HEK293 (cell line): ENCODE measurements around the gene RPL10.
A peak's percentile ranks its signal among the peaks of the same experiment; 100 is the strongest.

Source experiments
- FEZF1 ChIP-seq: fragments of 450-650 bp; formaldehyde crosslinking; IDR thresholded peaks from 2 replicates; pipeline ENCODE4 v1.5.1; 2016; ENCODE audit warnings: missing biosample characterization, missing genetic modification characterization
- KLF1 ChIP-seq: fragments of 450-650 bp; formaldehyde crosslinking; IDR thresholded peaks from 2 replicates; pipeline ENCODE4 v1.5.1; 2016; ENCODE audit warnings: missing biosample characterization, missing genetic modification characterization
- REPIN1 ChIP-seq: fragments of 450-650 bp; formaldehyde crosslinking; IDR thresholded peaks from 2 replicates; pipeline ENCODE4 v1.5.1; 2017; ENCODE audit warnings: missing biosample characterization, missing genetic modification characterization, low read depth
- SP2 ChIP-seq: fragments of 450-650 bp; formaldehyde crosslinking; IDR thresholded peaks from 2 replicates; pipeline ENCODE4 v1.5.1; 2016; ENCODE audit warnings: missing biosample characterization, missing genetic modification characterization
- SP3 ChIP-seq: fragments of 450-650 bp; formaldehyde crosslinking; IDR thresholded peaks from 2 replicates; pipeline ENCODE4 v1.5.1; 2016; ENCODE audit warnings: missing biosample characterization, missing genetic modification characterization
- ZNF10 ChIP-seq: fragments of 450-650 bp; formaldehyde crosslinking; IDR thresholded peaks from 2 replicates; pipeline ENCODE4 v1.5.1; 2017; ENCODE audit warnings: missing biosample characterization, missing genetic modification characterization
- ZNF19 ChIP-seq: fragments of 450-650 bp; formaldehyde crosslinking; IDR thresholded peaks from 2 replicates; pipeline ENCODE4; 2016; ENCODE audit warnings: missing biosample characterization, missing genetic modification characterization, low read depth
- ZNF335 ChIP-seq: fragments of 450-650 bp; formaldehyde crosslinking; conservative IDR thresholded peaks from 2 replicates; pipeline ENCODE4 v1.5.1; 2016; ENCODE audit warnings: missing biosample characterization, missing genetic modification characterization
- ZNF501 ChIP-seq: fragments of 450-650 bp; formaldehyde crosslinking; IDR thresholded peaks from 2 replicates; pipeline ENCODE4 v1.5.1; 2016; ENCODE audit warnings: missing biosample characterization, missing genetic modification characterization
- ZNF610 ChIP-seq: fragments of 450-650 bp; formaldehyde crosslinking; IDR thresholded peaks from 2 replicates; pipeline ENCODE4 v1.5.1; 2016; ENCODE audit warnings: missing biosample characterization, missing genetic modification characterization, borderline replicate concordance
- ZNF629 ChIP-seq: fragments of 450-650 bp; formaldehyde crosslinking; IDR thresholded peaks from 2 replicates; pipeline ENCODE4 v1.5.1; 2017; ENCODE audit warnings: missing biosample characterization, missing genetic modification characterization
- ZNF654 ChIP-seq: fragments of 450-650 bp; formaldehyde crosslinking; IDR thresholded peaks from 2 replicates; pipeline ENCODE4 v1.5.1; 2016; ENCODE audit warnings: low read depth, missing biosample characterization, missing genetic modification characterization
- ZNF660 ChIP-seq: fragments of 450-650 bp; IDR thresholded peaks from 2 replicates; pipeline ENCODE4 v1.5.1; 2018; ENCODE audit warnings: missing biosample characterization, mild to moderate bottlenecking, missing genetic modification characterization
- TF ChIP-seq, protein P1 (sequence below): fragments of 450-650 bp; formaldehyde crosslinking; IDR thresholded peaks from 2 replicates; pipeline ENCODE4 v1.5.1; 2016; ENCODE audit warnings: missing biosample characterization, missing genetic modification characterization, borderline replicate concordance
- TF ChIP-seq, protein P2 (sequence below): fragments of 450-650 bp; formaldehyde crosslinking; IDR thresholded peaks from 2 replicates; pipeline ENCODE4 v1.5.1; 2016; ENCODE audit warnings: missing biosample characterization, missing genetic modification characterization
- TF ChIP-seq, protein P3 (sequence below): fragments of 450-650 bp; IDR thresholded peaks from 2 replicates; pipeline ENCODE4 v1.5.1; 2018; ENCODE audit warnings: missing biosample characterization, missing genetic modification characterization
- TF ChIP-seq, protein P4 (sequence below): fragments of 450-650 bp; formaldehyde crosslinking; IDR thresholded peaks from 2 replicates; pipeline ENCODE4 v1.5.1; 2016; ENCODE audit warnings: missing biosample characterization, missing genetic modification characterization
- TF ChIP-seq, protein P5 (sequence below): fragments of 450-650 bp; formaldehyde crosslinking; IDR thresholded peaks from 2 replicates; pipeline ENCODE4; 2016; ENCODE audit warnings: missing biosample characterization, missing genetic modification characterization
- TF ChIP-seq, protein P6 (sequence below): fragments of 450-650 bp; formaldehyde crosslinking; IDR thresholded peaks from 2 replicates; pipeline ENCODE4 v1.5.1; 2016; ENCODE audit warnings: missing biosample characterization, missing genetic modification characterization
- TF ChIP-seq, protein P7 (sequence below): fragments of 450-650 bp; formaldehyde crosslinking; IDR thresholded peaks from 2 replicates; pipeline ENCODE4 v1.5.1; 2017; ENCODE audit warnings: missing biosample characterization, mild to moderate bottlenecking, missing genetic modification characterization, moderate library complexity

Gene RPL10

DNA sequence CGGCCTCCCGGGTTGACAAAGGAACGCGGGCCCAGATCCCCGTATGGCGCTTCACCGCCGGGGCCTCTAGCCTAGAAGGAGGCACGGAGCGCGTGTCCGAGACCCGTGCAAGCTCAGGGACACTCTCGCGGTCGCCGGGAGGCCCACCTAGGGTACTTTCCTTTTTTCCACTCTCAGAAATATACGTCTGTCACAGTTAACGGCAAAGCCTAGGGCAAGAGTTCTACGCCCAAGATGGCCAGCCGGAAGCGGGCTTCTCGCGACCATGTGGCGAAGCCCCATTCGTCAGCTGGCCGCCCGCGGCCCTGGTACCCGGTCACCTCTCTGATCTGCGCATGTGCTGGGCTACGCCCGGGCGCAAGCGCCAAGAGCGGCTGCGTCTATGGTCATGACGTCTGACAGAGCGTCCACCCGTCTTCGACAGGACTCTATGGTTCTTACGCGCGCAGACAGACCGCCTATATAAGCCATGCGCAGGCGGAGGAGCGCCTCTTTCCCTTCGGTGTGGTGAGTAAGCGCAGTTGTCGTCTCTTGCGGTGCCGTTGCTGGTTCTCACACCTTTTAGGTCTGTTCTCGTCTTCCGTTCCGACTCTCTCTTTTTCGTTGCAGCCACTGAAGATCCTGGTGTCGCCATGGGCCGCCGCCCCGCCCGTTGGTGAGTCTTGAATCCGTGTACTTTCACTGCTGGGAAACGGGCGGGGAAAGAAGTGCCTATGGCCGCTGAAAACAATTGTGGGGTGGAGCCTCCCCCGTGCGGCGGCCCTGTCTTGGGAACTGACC, at the start of gene RPL10 (continued):
- TF ChIP-seq ZNF654 (no peak), ZNF335 (peak; percentile 84), ZNF501 (tag by site-specific recombination) (peak; percentile 67), SP3 (peak; percentile 19), REPIN1 (tag by site-specific recombination) (peak; percentile 82; the same call in 1 of the 2 replicates), ZNF629 (tag by site-specific recombination) (peak; percentile 75), ZNF660 (tag by site-specific recombination) (peak; percentile 12; the same call in 1 of the 2 replicates), FEZF1 (tag by site-specific recombination) (no peak), ZNF19 (no peak), ZNF10 (tag by site-specific recombination) (peak; percentile 5; the same call in 1 of the 2 replicates), KLF1 (tag by site-specific recombination) (peak; percentile 16; the same call in 1 of the 2 replicates), SP2 (peak; percentile 74), ZNF610 (tag by site-specific recombination) (peak; percentile 65; the same call in 1 of the 2 replicates)
- TF ChIP-seq, protein P1, sequence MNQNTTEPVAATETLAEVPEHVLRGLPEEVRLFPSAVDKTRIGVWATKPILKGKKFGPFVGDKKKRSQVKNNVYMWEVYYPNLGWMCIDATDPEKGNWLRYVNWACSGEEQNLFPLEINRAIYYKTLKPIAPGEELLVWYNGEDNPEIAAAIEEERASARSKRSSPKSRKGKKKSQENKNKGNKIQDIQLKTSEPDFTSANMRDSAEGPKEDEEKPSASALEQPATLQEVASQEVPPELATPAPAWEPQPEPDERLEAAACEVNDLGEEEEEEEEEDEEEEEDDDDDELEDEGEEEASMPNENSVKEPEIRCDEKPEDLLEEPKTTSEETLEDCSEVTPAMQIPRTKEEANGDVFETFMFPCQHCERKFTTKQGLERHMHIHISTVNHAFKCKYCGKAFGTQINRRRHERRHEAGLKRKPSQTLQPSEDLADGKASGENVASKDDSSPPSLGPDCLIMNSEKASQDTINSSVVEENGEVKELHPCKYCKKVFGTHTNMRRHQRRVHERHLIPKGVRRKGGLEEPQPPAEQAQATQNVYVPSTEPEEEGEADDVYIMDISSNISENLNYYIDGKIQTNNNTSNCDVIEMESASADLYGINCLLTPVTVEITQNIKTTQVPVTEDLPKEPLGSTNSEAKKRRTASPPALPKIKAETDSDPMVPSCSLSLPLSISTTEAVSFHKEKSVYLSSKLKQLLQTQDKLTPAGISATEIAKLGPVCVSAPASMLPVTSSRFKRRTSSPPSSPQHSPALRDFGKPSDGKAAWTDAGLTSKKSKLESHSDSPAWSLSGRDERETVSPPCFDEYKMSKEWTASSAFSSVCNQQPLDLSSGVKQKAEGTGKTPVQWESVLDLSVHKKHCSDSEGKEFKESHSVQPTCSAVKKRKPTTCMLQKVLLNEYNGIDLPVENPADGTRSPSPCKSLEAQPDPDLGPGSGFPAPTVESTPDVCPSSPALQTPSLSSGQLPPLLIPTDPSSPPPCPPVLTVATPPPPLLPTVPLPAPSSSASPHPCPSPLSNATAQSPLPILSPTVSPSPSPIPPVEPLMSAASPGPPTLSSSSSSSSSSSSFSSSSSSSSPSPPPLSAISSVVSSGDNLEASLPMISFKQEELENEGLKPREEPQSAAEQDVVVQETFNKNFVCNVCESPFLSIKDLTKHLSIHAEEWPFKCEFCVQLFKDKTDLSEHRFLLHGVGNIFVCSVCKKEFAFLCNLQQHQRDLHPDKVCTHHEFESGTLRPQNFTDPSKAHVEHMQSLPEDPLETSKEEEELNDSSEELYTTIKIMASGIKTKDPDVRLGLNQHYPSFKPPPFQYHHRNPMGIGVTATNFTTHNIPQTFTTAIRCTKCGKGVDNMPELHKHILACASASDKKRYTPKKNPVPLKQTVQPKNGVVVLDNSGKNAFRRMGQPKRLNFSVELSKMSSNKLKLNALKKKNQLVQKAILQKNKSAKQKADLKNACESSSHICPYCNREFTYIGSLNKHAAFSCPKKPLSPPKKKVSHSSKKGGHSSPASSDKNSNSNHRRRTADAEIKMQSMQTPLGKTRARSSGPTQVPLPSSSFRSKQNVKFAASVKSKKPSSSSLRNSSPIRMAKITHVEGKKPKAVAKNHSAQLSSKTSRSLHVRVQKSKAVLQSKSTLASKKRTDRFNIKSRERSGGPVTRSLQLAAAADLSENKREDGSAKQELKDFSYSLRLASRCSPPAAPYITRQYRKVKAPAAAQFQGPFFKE (tag by site-specific recombination): no peak
- TF ChIP-seq, protein P2, sequence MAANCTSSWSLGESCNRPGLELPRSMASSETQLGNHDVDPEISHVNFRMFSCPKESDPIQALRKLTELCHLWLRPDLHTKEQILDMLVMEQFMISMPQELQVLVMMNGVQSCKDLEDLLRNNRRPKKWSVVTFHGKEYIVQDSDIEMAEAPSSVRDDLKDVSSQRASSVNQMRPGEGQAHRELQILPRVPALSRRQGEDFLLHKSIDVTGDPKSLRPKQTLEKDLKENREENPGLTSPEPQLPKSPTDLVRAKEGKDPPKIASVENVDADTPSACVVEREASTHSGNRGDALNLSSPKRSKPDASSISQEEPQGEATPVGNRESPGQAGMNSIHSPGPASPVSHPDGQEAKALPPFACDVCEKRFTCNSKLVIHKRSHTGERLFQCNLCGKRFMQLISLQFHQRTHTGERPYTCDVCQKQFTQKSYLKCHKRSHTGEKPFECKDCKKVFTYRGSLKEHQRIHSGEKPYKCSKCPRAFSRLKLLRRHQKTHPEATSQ (tag by site-specific recombination): peak; percentile 73; the same call in 1 of the 2 replicates
- TF ChIP-seq, protein P3, sequence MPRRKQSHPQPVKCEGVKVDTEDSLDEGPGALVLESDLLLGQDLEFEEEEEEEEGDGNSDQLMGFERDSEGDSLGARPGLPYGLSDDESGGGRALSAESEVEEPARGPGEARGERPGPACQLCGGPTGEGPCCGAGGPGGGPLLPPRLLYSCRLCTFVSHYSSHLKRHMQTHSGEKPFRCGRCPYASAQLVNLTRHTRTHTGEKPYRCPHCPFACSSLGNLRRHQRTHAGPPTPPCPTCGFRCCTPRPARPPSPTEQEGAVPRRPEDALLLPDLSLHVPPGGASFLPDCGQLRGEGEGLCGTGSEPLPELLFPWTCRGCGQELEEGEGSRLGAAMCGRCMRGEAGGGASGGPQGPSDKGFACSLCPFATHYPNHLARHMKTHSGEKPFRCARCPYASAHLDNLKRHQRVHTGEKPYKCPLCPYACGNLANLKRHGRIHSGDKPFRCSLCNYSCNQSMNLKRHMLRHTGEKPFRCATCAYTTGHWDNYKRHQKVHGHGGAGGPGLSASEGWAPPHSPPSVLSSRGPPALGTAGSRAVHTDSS (tag by site-specific recombination): peak; percentile 9; the same call in 1 of the 2 replicates
- TF ChIP-seq, protein P4, sequence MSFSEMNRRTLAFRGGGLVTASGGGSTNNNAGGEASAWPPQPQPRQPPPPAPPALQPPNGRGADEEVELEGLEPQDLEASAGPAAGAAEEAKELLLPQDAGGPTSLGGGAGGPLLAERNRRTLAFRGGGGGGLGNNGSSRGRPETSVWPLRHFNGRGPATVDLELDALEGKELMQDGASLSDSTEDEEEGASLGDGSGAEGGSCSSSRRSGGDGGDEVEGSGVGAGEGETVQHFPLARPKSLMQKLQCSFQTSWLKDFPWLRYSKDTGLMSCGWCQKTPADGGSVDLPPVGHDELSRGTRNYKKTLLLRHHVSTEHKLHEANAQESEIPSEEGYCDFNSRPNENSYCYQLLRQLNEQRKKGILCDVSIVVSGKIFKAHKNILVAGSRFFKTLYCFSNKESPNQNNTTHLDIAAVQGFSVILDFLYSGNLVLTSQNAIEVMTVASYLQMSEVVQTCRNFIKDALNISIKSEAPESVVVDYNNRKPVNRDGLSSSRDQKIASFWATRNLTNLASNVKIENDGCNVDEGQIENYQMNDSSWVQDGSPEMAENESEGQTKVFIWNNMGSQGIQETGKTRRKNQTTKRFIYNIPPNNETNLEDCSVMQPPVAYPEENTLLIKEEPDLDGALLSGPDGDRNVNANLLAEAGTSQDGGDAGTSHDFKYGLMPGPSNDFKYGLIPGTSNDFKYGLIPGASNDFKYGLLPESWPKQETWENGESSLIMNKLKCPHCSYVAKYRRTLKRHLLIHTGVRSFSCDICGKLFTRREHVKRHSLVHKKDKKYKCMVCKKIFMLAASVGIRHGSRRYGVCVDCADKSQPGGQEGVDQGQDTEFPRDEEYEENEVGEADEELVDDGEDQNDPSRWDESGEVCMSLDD (tag by site-specific recombination): 0 out of 2 replicates have a peak, but pooled peaks have one; percentile 38
- TF ChIP-seq, protein P5, sequence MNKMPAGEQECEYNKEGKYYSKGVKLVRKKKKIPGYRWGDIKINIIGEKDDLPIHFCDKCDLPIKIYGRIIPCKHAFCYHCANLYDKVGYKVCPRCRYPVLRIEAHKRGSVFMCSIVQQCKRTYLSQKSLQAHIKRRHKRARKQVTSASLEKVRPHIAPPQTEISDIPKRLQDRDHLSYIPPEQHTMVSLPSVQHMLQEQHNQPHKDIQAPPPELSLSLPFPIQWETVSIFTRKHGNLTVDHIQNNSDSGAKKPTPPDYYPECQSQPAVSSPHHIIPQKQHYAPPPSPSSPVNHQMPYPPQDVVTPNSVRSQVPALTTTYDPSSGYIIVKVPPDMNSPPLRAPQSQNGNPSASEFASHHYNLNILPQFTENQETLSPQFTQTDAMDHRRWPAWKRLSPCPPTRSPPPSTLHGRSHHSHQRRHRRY (tag by site-specific recombination): 0 out of 2 replicates have a peak, but pooled peaks have one; percentile 58
- TF ChIP-seq, protein P6, sequence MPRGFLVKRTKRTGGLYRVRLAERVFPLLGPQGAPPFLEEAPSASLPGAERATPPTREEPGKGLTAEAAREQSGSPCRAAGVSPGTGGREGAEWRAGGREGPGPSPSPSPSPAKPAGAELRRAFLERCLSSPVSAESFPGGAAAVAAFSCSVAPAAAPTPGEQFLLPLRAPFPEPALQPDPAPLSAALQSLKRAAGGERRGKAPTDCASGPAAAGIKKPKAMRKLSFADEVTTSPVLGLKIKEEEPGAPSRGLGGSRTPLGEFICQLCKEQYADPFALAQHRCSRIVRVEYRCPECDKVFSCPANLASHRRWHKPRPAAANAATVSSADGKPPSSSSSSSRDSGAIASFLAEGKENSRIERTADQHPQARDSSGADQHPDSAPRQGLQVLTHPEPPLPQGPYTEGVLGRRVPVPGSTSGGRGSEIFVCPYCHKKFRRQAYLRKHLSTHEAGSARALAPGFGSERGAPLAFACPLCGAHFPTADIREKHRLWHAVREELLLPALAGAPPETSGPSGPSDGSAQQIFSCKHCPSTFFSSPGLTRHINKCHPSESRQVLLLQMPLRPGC (tag by site-specific recombination): peak; percentile 63; the same call in 1 of the 2 replicates
- TF ChIP-seq, protein P7, sequence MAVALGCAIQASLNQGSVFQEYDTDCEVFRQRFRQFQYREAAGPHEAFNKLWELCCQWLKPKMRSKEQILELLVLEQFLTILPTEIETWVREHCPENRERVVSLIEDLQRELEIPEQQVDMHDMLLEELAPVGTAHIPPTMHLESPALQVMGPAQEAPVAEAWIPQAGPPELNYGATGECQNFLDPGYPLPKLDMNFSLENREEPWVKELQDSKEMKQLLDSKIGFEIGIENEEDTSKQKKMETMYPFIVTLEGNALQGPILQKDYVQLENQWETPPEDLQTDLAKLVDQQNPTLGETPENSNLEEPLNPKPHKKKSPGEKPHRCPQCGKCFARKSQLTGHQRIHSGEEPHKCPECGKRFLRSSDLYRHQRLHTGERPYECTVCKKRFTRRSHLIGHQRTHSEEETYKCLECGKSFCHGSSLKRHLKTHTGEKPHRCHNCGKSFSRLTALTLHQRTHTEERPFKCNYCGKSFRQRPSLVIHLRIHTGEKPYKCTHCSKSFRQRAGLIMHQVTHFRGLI: 0 out of 2 replicates have a peak, but pooled peaks have one; percentile 32
